Neuronal stem cell (in vitro differentiated cells): ENCODE measurements around the gene ZEB2.

Experiments
- DNase-seq: peaks from one replicate; pipeline ENCODE4 v3.0.0-alpha.2; 2013; ENCODE audit warnings: low spot score
- H2AFZ ChIP-seq: one replicate; pipeline ENCODE4 v1.6.1; 2013; ENCODE audit warnings: mild to moderate bottlenecking, low read length, inconsistent platforms
- H2AK5ac ChIP-seq: 2 replicates; pipeline ENCODE4 v1.6.1; 2013; ENCODE audit warnings: low read depth, mild to moderate bottlenecking, inconsistent platforms, low read length, moderate library complexity, mixed read lengths
- H2BK120ac ChIP-seq: 2 replicates; pipeline ENCODE4 v1.6.1; 2013; ENCODE audit warnings: low read depth, mild to moderate bottlenecking, inconsistent platforms, low read length, moderate library complexity, mixed read lengths
- H2BK12ac ChIP-seq: one replicate; pipeline ENCODE4 v1.6.1; 2013; ENCODE audit warnings: low read length, inconsistent platforms
- H2BK15ac ChIP-seq: 2 replicates; pipeline ENCODE4 v1.6.1; 2013; ENCODE audit warnings: mild to moderate bottlenecking, low read length, inconsistent platforms, mixed read lengths
- H2BK5ac ChIP-seq: one replicate; pipeline ENCODE4 v1.6.1; 2013; ENCODE audit warnings: inconsistent platforms, mild to moderate bottlenecking, low read length, moderate library complexity
- H3K14ac ChIP-seq: one replicate; pipeline ENCODE4 v1.6.1; 2013; ENCODE audit warnings: low read length, inconsistent platforms
- H3K18ac ChIP-seq: 2 replicates; pipeline ENCODE4 v1.6.1; 2013; ENCODE audit warnings: low read length, inconsistent platforms
- H3K23ac ChIP-seq: 2 replicates; pipeline ENCODE4 v1.6.1; 2013; ENCODE audit warnings: low read depth, mild to moderate bottlenecking, mixed read lengths, low read length, inconsistent platforms; ENCODE audit not compliant: poor library complexity
- H3K27ac ChIP-seq: replicated peaks from 3 replicates; pipeline ENCODE4 v1.5.1; 2013; ENCODE audit warnings: low read length, inconsistent platforms
- H3K27me3 ChIP-seq, 3 experiments: 2 replicates each; pipeline ENCODE4 v1.6.1; 2013; ENCODE audit warnings: low read length in 3 of 3, mild to moderate bottlenecking in 2 of 3, inconsistent platforms in 1 of 3, low read depth in 1 of 3, mixed read lengths in 1 of 3, moderate library complexity in 1 of 3; ENCODE audit not compliant: control insufficient read depth in 3 of 3, insufficient read depth in 3 of 3
- H3K36me3 ChIP-seq, 2 donors: replicated peaks in 1 of 2; 2 replicates each; pipeline ENCODE4 v1.6.1; 2013; ENCODE audit warnings: low read length in 2 of 2; ENCODE audit not compliant: control insufficient read depth in 2 of 2, insufficient read depth in 2 of 2
- H3K4ac ChIP-seq: 2 replicates; pipeline ENCODE4 v1.6.1; 2013; ENCODE audit warnings: inconsistent platforms, mild to moderate bottlenecking, low read length, moderate library complexity
- H3K4me1 ChIP-seq, 2 donors: 1 replicate in 1 of 2; 2 replicates in 1 of 2; pipeline ENCODE4 v1.6.1; 2013; ENCODE audit warnings: low read length in 2 of 2, low read depth in 1 of 2; ENCODE audit not compliant: control insufficient read depth in 2 of 2, insufficient read depth in 1 of 2
- H3K4me2 ChIP-seq: one replicate; pipeline ENCODE4 v1.6.1; 2013; ENCODE audit warnings: mild to moderate bottlenecking, low read length, inconsistent platforms; ENCODE audit not compliant: insufficient read depth, poor library complexity, severe bottlenecking
- H3K4me3 ChIP-seq, 2 donors: 2 replicates each; pipeline ENCODE4 v1.5.1; 2013; ENCODE audit warnings: low read length in 2 of 2, mild to moderate bottlenecking in 2 of 2, inconsistent platforms in 1 of 2, moderate library complexity in 1 of 2
- H3K79me1 ChIP-seq: one replicate; pipeline ENCODE4 v1.6.1; 2013; ENCODE audit warnings: low read depth, mild to moderate bottlenecking, inconsistent platforms, low read length, moderate library complexity
- H3K9ac ChIP-seq: one replicate; pipeline ENCODE4 v1.6.1; 2013; ENCODE audit warnings: mild to moderate bottlenecking, low read depth, low read length, inconsistent platforms; ENCODE audit not compliant: poor library complexity
- H3K9me3 ChIP-seq, 2 donors: replicated peaks in 1 of 2; 2 replicates each; pipeline versions ENCODE3 to v1.6.1; 2013; ENCODE audit warnings: low read length in 2 of 2, mild to moderate bottlenecking in 2 of 2, inconsistent platforms in 1 of 2, low read depth in 1 of 2, mixed read lengths in 1 of 2, moderate library complexity in 1 of 2; ENCODE audit not compliant: control insufficient read depth in 2 of 2, insufficient read depth in 1 of 2
- H4K8ac ChIP-seq: one replicate; pipeline ENCODE4 v1.6.1; 2013; ENCODE audit warnings: low read depth, mild to moderate bottlenecking, inconsistent platforms, low read length, moderate library complexity
- H4K91ac ChIP-seq: one replicate; pipeline ENCODE4 v1.6.1; 2013; ENCODE audit warnings: low read length, low read depth, mild to moderate bottlenecking, inconsistent platforms; ENCODE audit not compliant: poor library complexity
- WGBS, 2 donors: extraction: QIAGEN DNeasy Blood & Tissue Kit; methylation state at CpG; one replicate each; pipeline ENCODE4 v1.1.7; 2013; ENCODE audit warnings: missing lambda C conversion rate in 2 of 2, mixed read lengths in 1 of 2; ENCODE audit not compliant: insufficient read length in 2 of 2, insufficient replicate concordance in 1 of 2; ENCODE audit errors: extremely low coverage in 2 of 2; 5-methylcytosine and 5-hydroxymethylcytosine counted together

The ZEB2 gene

DNA sequence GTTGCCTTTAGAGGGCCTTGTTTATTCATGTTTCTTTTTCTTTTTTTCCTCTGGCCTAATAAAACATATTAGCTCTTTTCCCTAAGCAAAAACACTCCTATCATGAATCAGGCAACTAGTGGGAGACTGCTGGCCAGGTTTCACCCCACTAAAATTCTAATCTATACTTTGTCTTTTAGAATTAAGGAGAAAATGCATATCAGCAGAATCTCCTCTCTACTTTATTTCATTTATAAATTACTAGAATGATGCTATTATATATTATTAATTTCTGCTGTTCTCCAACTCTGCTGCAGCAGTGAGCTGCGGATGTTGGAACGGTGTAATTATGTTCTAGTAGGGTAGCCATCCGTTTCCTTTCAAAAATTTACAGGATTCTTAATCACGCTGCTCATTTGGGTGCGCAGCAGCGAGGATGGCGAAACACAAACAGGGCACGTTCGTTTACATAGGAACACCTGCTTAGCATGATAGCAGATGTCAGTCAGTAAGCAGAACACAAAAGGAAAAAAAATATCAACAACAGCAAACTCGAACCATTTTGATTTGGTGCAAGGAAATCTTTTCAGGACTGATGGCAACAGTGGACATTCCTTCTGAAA lies 30.5 kb downstream of the ZEB2 start:
- Histone ChIP-seq H3K14ac (no peak overlapping the region), H3K9me3 (no peaks in the 10 kb centered on the region), H3K4me2 (no peak overlapping the region), H2AFZ (no peak overlapping the region), H2BK5ac (no peak overlapping the region), H2BK12ac (no peak overlapping the region), H3K18ac (no peak overlapping the region), H3K9ac (no peak overlapping the region), H3K27me3 (no peaks in the 10 kb centered on the region), H3K79me1 (peaks cover 4% of the 10 kb centered on the region), H3K4me1 (peaks cover 0 to 2% of the 10 kb centered on the region in 2 donors), H2BK120ac (no peak overlapping the region), H4K8ac (no peak overlapping the region), H2BK15ac (no peak overlapping the region), H3K4ac (no peak overlapping the region), H3K4me3 (no peak overlapping the region), H3K23ac (no peak overlapping the region), H3K36me3 (peaks cover 2 to 83% of the 10 kb centered on the region in 2 donors), H4K91ac (no peak overlapping the region), H3K27ac (no peak overlapping the region), H2AK5ac (no peak overlapping the region)
- no peak for DNase-seq
- WGBS, 2 donors, result no CpG with 5 or more reads among the region's 10 CpGs

GRCh38 chr2:144484201-144484948 lies 35.5 kb downstream of the ZEB2 start:
- H2BK15ac ChIP-seq, result no peak overlapping the region
- no peaks in the 10 kb centered on the region for H3K27me3 ChIP-seq
- H3K18ac ChIP-seq, result no peak overlapping the region
- H4K8ac ChIP-seq, result no peak overlapping the region
- H3K4me1 ChIP-seq, result peaks cover 5 to 19% of the 10 kb centered on the region in 2 donors
- no peak overlapping the region for H3K23ac ChIP-seq
- no peak overlapping the region for H2AFZ ChIP-seq
- no peak overlapping the region for H2AK5ac ChIP-seq
- H3K4me3 ChIP-seq, result no peak overlapping the region
- H2BK12ac ChIP-seq, result no peak overlapping the region
- DNase-seq, result no peak
- no peaks in the 10 kb centered on the region for H3K79me1 ChIP-seq
- no peak overlapping the region for H3K9ac ChIP-seq
- no peaks in the 10 kb centered on the region for H3K9me3 ChIP-seq
- no peak overlapping the region for H2BK120ac ChIP-seq
- no peak overlapping the region for H3K27ac ChIP-seq
- peaks cover 0 to 64% of the 10 kb centered on the region in 2 donors for H3K36me3 ChIP-seq
- no peak overlapping the region for H3K14ac ChIP-seq
- H3K4me2 ChIP-seq, result no peak overlapping the region
- no peak overlapping the region for H2BK5ac ChIP-seq
- no CpG with 5 or more reads among the region's 5 CpGs for WGBS, 2 donors
- no peak overlapping the region for H4K91ac ChIP-seq
- no peak overlapping the region for H3K4ac ChIP-seq

- H3K4me3 ChIP-seq, result no peak overlapping the region
- no peak overlapping the region for H2AK5ac ChIP-seq
- H3K9ac ChIP-seq, result no peak overlapping the region
- peaks cover 9 to 34% of the 10 kb centered on the region in 2 donors for H3K4me1 ChIP-seq
- H2BK15ac ChIP-seq, result no peak overlapping the region
- peaks cover 0 to 66% of the 10 kb centered on the region in 2 donors for H3K36me3 ChIP-seq
- no peak overlapping the region for H3K23ac ChIP-seq
- H2BK5ac ChIP-seq, result no peak overlapping the region
- no peak overlapping the region for H3K4ac ChIP-seq
- H3K18ac ChIP-seq, result no peak overlapping the region
- no peak overlapping the region for H3K4me2 ChIP-seq
- no peaks in the 10 kb centered on the region for H3K79me1 ChIP-seq
- no peak for DNase-seq
- no peak overlapping the region for H4K8ac ChIP-seq
- H3K27ac ChIP-seq, result no peak overlapping the region
- no CpG with 5 or more reads among the region's 4 CpGs for WGBS, 2 donors
- no peaks in the 10 kb centered on the region for H3K9me3 ChIP-seq
- no peak overlapping the region for H2BK12ac ChIP-seq
- H2BK120ac ChIP-seq, result no peak overlapping the region
- no peak overlapping the region for H2AFZ ChIP-seq
- H3K27me3 ChIP-seq, result no peaks in the 10 kb centered on the region
- H4K91ac ChIP-seq, result no peak overlapping the region
- no peak overlapping the region for H3K14ac ChIP-seq
These were observed 38.3 kb downstream of the ZEB2 start for GRCh38 chr2:144481666-144482065.

- no peak for DNase-seq
- no peak overlapping the region for H3K9ac ChIP-seq
- H3K14ac ChIP-seq, result no peak overlapping the region
- no peak overlapping the region for H4K8ac ChIP-seq
- H3K9me3 ChIP-seq, result no peaks in the 10 kb centered on the region
- H2AFZ ChIP-seq, result no peak overlapping the region
- H4K91ac ChIP-seq, result no peak overlapping the region
- H3K4me1 ChIP-seq, result peaks cover 9 to 36% of the 10 kb centered on the region in 2 donors
- no peak overlapping the region for H2BK120ac ChIP-seq
- no peak overlapping the region for H3K23ac ChIP-seq
- H2AK5ac ChIP-seq, result no peak overlapping the region
- no peak overlapping the region for H3K27ac ChIP-seq
- peak overlapping the region; percentile 67 for H3K18ac ChIP-seq
- no peaks in the 10 kb centered on the region for H3K27me3 ChIP-seq
- H2BK15ac ChIP-seq, result no peak overlapping the region
- H3K4me3 ChIP-seq, result no peak overlapping the region
- peaks cover 0 to 67% of the 10 kb centered on the region in 2 donors for H3K36me3 ChIP-seq
- H3K79me1 ChIP-seq, result no peaks in the 10 kb centered on the region
- no peak overlapping the region for H3K4me2 ChIP-seq
- no peak overlapping the region for H3K4ac ChIP-seq
- no peak overlapping the region for H2BK5ac ChIP-seq
- H2BK12ac ChIP-seq, result no peak overlapping the region
- 100% methylated on average over 1 of the region's 6 CpGs; no CpG with 5 or more reads in 1 of the 2 donors for WGBS, 2 donors
These were observed 38.8 kb downstream of the ZEB2 start for GRCh38 chr2:144481109-144481508.
